CD4-positive, alpha-beta T cell treated with Interleukin-1 beta for 1 hour (primary cell): ENCODE results near the gene OGFOD2.

Experiments
- DNase-seq, 2 donors: peaks; one replicate each; pipeline ENCODE4 v3.0.0-alpha.2; 2020 to 2022

OGFOD2 gene

GRCh38 chr12:122951979-122952892, 22.8 kb upstream of the OGFOD2 start:
- peak; percentile 80 to 81 for DNase-seq

GRCh38 chr12:122955156-122955555, 19.9 kb upstream of the OGFOD2 start:
- DNase-seq, result no peak

DNA sequence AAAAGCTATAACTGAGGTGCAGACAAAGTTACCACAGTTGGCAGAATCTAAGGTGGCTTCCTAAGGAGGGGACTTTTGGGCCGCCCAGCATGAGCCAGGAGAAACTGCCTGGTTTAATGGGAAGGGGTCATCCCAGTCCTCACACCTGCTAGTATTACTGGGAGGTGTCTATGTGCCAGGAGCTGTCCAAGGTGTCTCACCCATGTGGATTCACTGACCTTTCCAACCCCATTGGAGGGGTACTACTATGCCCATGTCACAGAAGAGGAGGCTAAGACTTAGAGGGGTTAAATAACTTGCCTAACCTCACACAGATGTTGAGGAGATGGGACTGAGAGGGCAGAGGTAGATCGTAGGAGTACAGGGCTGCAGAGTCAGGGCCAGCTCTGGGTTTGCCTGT, 19.0 kb upstream of the OGFOD2 start:
- no peak for DNase-seq

- no peak for DNase-seq
These were observed 16.7 kb upstream of the OGFOD2 start for GRCh38 chr12:122958198-122958888.

GRCh38 chr12:122959566-122960192, 15.4 kb upstream of the OGFOD2 start:
- no peak for DNase-seq

DNA sequence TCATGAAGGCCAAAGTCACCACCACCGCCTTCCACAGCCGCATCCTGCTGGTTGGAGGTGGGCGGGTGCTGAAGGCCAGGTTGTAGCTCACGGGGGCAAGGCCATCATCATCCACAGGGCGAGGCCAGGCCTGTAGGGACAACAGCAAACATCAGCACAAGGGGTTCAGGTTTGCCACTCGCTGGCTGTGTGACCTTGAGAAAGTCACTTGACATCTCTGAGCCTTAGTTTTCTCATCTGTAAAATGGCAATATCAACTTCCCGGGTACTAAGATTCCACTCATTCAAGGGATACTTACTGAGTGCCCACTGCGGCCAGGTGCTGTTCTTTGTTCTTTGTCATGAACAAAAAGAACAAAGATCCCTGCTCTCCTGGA, 14.9 kb upstream of the OGFOD2 start:
- no peak for DNase-seq

- no peak for DNase-seq
These were observed 13.3 kb upstream of the OGFOD2 start for GRCh38 chr12:122961531-122962329.

GRCh38 chr12:122963941-122964265, 11.1 kb upstream of the OGFOD2 start:
- DNase-seq, result no peak

DNA sequence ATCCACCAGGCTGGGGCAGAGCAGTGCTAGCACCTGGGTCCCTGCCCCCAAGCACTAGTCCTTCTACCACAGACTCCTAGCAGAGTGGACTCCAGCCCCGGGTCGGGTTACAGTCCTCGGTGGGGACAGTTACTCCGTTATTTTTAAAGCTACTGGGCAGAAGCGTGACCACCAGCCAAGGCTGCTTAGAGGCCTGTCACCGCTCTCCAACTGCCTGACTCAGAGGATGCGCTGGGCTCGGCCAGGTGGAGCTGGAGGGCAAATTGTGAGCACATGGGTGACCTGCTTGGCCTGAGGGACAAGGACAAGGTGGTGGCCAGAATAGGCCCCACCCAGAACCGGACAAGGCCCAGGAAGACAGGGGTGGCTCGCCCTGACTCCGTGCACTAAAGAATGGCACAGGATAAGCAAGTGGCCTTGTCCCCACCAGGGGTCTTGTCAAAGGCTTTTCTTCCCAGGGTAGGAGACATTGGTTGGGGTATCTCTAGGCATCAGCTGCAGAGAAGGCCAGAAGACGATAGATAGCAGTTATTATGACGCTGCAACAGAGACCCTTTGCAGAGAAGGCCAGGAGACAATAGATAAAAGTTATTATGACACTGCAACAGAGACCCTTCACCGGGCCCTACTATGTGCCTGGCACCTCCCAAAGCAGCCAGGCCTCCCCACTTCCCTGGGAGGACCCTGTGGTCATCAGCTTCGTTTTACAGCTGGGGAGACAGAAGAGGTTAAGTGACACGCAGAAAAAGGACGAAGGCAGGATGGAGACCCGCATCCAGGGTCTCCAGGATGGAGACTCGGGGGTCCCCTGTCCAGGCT, 10.4 kb upstream of the OGFOD2 start:
- DNase-seq, result no peak

- DNase-seq, result no peak
These were observed 9.7 kb upstream of the OGFOD2 start for GRCh38 chr12:122965321-122965751.

DNA sequence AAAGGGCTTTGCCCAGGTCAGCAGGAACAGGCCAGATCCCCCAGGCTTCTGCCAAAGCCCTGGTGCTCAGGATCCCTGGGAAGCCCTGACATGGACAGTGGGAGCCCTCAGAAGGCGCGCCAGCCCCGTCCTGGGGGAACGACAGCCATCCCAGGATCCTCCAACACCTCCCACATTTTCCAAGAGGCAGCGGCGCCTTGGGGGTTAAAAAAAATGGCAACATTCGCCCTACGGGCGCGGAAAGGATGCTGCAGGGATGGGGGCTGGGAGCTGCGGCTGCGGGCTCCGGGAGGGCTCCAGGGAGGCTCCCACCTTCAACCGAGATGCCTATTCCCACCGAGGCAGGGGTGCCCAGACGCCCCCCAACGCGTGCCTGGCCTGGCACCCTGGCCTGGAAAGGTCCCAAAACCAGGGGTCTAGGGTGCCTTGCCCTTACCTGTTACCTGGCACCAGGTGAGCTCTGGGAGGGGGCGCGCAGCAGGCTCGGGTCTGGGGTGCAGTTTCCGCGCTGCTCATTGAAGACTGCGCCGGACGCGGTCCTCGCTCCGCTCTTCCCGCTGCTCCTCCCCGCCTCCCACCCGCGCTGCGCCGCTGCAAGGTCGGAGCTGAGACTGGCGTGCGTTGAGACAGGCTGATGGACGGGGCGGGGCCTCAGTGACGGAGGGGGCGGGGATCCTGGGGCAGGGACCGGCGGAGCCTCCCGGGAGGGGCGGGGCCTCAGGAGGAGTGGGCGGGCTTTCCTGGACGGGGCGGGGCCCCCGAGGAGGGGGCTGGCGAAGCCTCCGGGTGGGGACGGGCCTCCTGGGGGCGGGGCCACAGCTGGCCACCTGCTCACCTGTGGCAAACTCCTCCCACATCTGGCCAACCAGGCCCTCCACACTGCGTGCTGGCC, 8.9 kb upstream of the OGFOD2 start, which contains the start of gene ABCB9:
TSS of gene ABCB9 (minus strand) at position 613 of the 892 bp plus-strand sequence. CDS start 6,228 bp downstream, outside the sequence.
- DNase-seq, result peak; percentile 92 to 96

DNA sequence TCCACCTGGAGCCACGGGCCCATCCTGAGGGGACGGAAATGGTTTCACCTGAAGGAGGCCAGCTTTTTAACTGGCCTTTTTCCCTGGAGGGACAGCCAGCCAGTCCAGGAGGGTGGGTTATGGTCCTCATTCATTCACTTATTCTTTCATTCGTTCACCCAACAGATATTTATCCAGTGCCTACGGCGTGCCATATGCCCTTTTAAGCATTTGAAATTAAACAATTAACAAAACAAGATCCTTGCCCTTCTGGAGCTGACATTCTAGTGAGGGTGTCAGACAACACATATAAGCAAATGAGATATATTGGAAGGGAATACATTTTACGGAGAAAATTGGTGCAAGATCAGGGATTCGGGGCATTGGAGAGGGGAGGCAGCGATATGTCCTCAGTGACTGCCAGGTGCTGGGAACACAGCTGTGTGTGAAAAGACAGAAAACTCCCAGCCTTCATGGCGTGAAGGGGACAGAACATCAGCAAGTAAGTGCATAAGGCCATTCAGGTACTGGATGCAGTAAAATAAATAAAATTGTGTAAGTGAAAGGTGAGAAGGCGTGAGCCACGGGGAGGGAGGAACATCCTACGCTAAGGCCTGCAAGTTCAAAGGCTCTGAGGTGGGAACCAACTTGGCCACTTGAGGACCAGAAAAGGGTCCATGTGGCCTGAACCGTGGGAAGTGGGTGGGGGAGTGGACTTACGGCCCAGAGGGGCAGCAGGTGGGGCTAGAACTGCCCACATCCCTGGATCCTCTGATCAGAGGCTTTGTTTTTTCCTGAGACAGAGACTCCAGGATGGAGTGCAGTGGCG, 8.1 kb upstream of the OGFOD2 start:
- DNase-seq, result no peak

GRCh38 chr12:122968104-122968503, 6.9 kb upstream of the OGFOD2 start:
- no peak for DNase-seq

DNA sequence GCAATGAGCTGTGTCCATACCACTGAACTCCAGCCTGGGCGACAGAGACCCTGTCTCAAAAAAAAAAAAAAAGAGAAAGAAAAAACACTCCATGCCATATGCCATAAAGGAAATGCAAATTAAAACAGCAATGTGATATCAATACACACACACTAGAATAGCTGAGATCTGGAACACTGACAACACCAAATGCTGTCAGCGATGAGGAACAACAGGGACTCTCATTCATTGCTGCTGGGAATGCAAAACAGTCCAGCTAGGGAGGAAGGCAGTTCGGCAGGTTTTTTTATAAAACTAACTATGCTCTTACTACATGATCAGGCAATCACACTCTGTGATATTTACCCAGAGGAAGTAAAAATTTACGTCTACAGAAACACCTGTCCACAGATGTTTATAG, 5.4 kb upstream of the OGFOD2 start:
- no peak for DNase-seq

DNA sequence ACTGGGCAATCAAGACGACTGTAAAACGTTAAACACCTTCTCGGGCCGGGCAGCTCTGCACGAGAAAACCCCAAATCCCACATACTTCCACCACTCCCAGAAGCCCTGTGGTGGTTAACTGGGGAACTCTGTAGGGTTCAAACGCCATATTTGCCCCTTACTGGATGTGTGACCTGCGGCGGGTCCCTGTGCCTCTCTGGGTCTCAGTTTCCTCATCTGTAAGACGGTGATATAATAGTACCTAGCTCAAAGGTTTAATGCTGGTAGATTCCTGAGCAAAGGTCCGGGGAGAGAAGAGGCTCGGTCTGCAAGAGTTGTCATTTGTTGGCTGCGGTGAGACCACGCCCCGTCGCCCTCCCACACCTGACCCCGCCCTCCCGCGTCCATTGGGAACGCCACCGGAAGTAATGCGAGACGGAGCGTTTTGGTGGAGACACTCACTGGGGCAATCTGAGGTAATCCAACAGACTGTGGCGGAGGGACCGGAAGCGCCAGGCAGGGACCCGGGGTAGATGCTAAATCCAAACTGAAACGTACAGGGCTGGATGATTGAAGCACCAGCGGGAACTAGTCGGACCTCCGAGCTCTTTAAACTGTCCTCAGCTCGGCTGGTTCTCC, 661 bp upstream of the OGFOD2 start:
- DNase-seq, result peak; percentile 98 to 99

- DNase-seq, result no peak
These were observed 975 bp downstream of the OGFOD2 start for GRCh38 chr12:122975790-122976647.

- DNase-seq, result no peak
These were observed 1.6 kb downstream of the OGFOD2 start for GRCh38 chr12:122976648-122976975.

DNA sequence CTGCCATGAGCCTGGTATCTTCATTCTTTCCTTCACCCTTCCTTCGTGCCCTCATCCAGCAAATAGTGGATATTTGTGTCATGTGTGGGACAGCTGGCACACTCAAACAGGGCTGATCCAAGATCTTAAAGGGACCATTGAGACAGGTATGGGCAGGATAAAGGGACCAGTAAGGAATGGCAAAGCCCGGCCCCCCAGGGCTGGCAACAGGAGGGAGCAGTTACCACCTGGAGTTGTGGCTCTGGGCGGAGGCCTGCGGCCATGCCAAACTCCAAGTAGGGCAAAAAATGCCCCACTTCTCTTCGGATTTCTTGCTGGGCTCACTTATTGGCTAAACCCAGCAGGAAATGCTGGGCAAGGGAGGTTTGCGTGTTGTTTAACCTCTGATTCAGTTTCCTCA, 2.1 kb downstream of the OGFOD2 start:
- DNase-seq, result no peak
